ENCODE results near the gene GRID1. TPM values are rescaled to one million over a fixed set of nuclear protein-coding genes. Genes with fewer than 3 reads are reported as not detected.
A peak's percentile ranks its signal among the peaks of the same experiment; 100 is the strongest.

Gene GRID1
- total RNA-seq, 2 donors from 2014 or later, result 4.4 to 5.6 TPM

GRCh38 chr10:85918371-85918770, 448.2 kb downstream of the GRID1 start:
- no peak for DNase-seq (ENCODE audit: low spot score)
- intact Hi-C loops (cut with DNase I), result loop anchor here in 1 of 2 donors (10.0 kb wide), 1 partner anchor 514 kb away; no protein-coding TSS in a partner anchor

GRCh38 chr10:85917601-85918000, 449.0 kb downstream of the GRID1 start:
- DNase-seq (ENCODE audit: low spot score), result no peak
- intact Hi-C loops (cut with DNase I), result loop anchor here in 1 of 2 donors (10.0 kb wide), 1 partner anchor 513 kb away; no protein-coding TSS in a partner anchor

- DNase-seq (ENCODE audit: low spot score), result no peak
- intact Hi-C loops (cut with DNase I), result loop anchor here in 1 of 2 donors (10.0 kb wide), 1 partner anchor 512 kb away; no protein-coding TSS in a partner anchor
These were observed 449.5 kb downstream of the GRID1 start for GRCh38 chr10:85916994-85917573.

- intact Hi-C loops (cut with DNase I), result loop anchor here in 1 of 2 donors (10.0 kb wide), 1 partner anchor 511 kb away; no protein-coding TSS in a partner anchor
- DNase-seq (ENCODE audit: low spot score), result no peak
These were observed 450.3 kb downstream of the GRID1 start for GRCh38 chr10:85916286-85916685.

- intact Hi-C loops (cut with DNase I), result loop anchor here in 1 of 2 donors (10.0 kb wide), 1 partner anchor 511 kb away; no protein-coding TSS in a partner anchor
- DNase-seq (ENCODE audit: low spot score), result no peak
These were observed 451.2 kb downstream of the GRID1 start for GRCh38 chr10:85915245-85915846.

GRCh38 chr10:85914720-85915119, 451.9 kb downstream of the GRID1 start:
- no peak for DNase-seq (ENCODE audit: low spot score)
- intact Hi-C loops (cut with DNase I), result loop anchor here in 1 of 2 donors (10.0 kb wide), 1 partner anchor 510 kb away; no protein-coding TSS in a partner anchor

GRCh38 chr10:85908462-85908861, 458.1 kb downstream of the GRID1 start:
- intact Hi-C loops (cut with DNase I), result no loop called here
- no peak for DNase-seq (ENCODE audit: low spot score)

GRCh38 chr10:85902051-85902450, 464.5 kb downstream of the GRID1 start:
- intact Hi-C loops (cut with DNase I), result no loop called here
- DNase-seq (ENCODE audit: low spot score), result no peak

GRCh38 chr10:85901599-85901998, 465.0 kb downstream of the GRID1 start:
- intact Hi-C loops (cut with DNase I), result no loop called here
- DNase-seq (ENCODE audit: low spot score), result no peak

- intact Hi-C loops (cut with DNase I), result no loop called here
- no peak for DNase-seq (ENCODE audit: low spot score)
These were observed 466.1 kb downstream of the GRID1 start for GRCh38 chr10:85900487-85900886.

- no peak for DNase-seq (ENCODE audit: low spot score)
- intact Hi-C loops (cut with DNase I), result no loop called here
These were observed 466.5 kb downstream of the GRID1 start for GRCh38 chr10:85900061-85900460.

GRCh38 chr10:85891472-85891871, 475.1 kb downstream of the GRID1 start:
- no peak for DNase-seq (ENCODE audit: low spot score)
- intact Hi-C loops (cut with DNase I), result no loop called here

GRCh38 chr10:85888559-85888958, 478.0 kb downstream of the GRID1 start:
- no peak for DNase-seq (ENCODE audit: low spot score)
- intact Hi-C loops (cut with DNase I), result no loop called here

- intact Hi-C loops (cut with DNase I), result no loop called here
These were observed 478.6 kb downstream of the GRID1 start for GRCh38 chr10:85888004-85888403.

GRCh38 chr10:85874208-85874607, 492.4 kb downstream of the GRID1 start:
- no peak for DNase-seq (ENCODE audit: low spot score)
- intact Hi-C loops (cut with DNase I), result loop anchor here in 1 of 2 donors (5.0 kb wide), 1 partner anchor 498 kb away; no protein-coding TSS in a partner anchor

More at GRCh38 chr10:85888004-85888403, 478.6 kb downstream of the GRID1 start:
- DNase-seq (ENCODE audit: low spot score), result no peak

GRCh38 chr10:85873063-85873462, 493.5 kb downstream of the GRID1 start:
- no peak for DNase-seq (ENCODE audit: low spot score)
- intact Hi-C loops (cut with DNase I), result loop anchor here in 1 of 2 donors (5.0 kb wide), 1 partner anchor 499 kb away; no protein-coding TSS in a partner anchor

GRCh38 chr10:85868627-85869499, 497.7 kb downstream of the GRID1 start:
- DNase-seq (ENCODE audit: low spot score), result no peak

GRCh38 chr10:85864868-85865526, 501.6 kb downstream of the GRID1 start:
- intact Hi-C loops (cut with DNase I), result no loop called here
- no peak for DNase-seq (ENCODE audit: low spot score)

More at GRCh38 chr10:85868627-85869499, 497.7 kb downstream of the GRID1 start:
- intact Hi-C loops (cut with DNase I), result no loop called here

- intact Hi-C loops (cut with DNase I), result no loop called here
- DNase-seq (ENCODE audit: low spot score), result peak; percentile 14
These were observed 502.4 kb downstream of the GRID1 start for GRCh38 chr10:85864173-85864549.

All from posterior vena cava (tissue), 2 donors.